ENCODE results near the gene SETBP1.

GRCh38 chr18:44917216-44918141 is 236.8 kb downstream of the SETBP1 start:
- TF ChIP-seq POLR2AphosphoS5 (IDR thresholded peaks at IDR 0.05) (no peak), POLR2A (IDR thresholded peaks at IDR 0.05) (no peak), CTCF (IDR thresholded peaks at IDR 0.05) (no peak)

Measured in stomach (tissue), 4 donors.